Anterior cingulate cortex (tissue), 58 donors: ENCODE measurements around the gene ATP12A.

ENCODE experiments used
- DNase-seq, 58 donors: peaks; one replicate each; lab custom pipeline; 2025; lab: John Stamatoyannopoulos, UW

The ATP12A gene

GRCh38 chr13:24759197-24759596, 79.0 kb downstream of the ATP12A start:
- no peak for DNase-seq
